SU-DHL-6 (cell line): ENCODE data around the gene HOMER2.

Experiments
- CTCF ChIP-seq: fragments of 200-600 bp; sonication (generic); IDR thresholded peaks from one replicate; pipeline ENCODE4 v1.5.1; 2017; ENCODE audit warnings: antibody characterized with exemption, mild to moderate bottlenecking, low read length, moderate library complexity; ENCODE audit not compliant: insufficient read depth, poor library complexity, severe bottlenecking
- EZH2phosphoT487 ChIP-seq: fragments of 200-600 bp; sonication (generic), shearing (Covaris generic); conservative IDR thresholded peaks from 2 replicates; pipeline ENCODE4 v1.6.1; 2018; ENCODE audit warnings: mild to moderate bottlenecking, antibody characterized with exemption, low read length, moderate library complexity, mixed read lengths

GRCh38 chr15:82944821-82945220 lies 7.7 kb downstream of the HOMER2 start:
- TF ChIP-seq CTCF (no peak), EZH2phosphoT487 (no peak)
